GM23338 (cell line): Measurements from ENCODE around the gene SORL1.

Source experiments
- CREB1 ChIP-seq: fragments of 250-450 bp; sonication (Bioruptor Pico); IDR thresholded peaks from 2 replicates; pipeline ENCODE4 v1.5.0; 2020; ENCODE audit warnings: low read depth, mild to moderate bottlenecking, moderate library complexity
- EZH2 ChIP-seq: fragments of 200-600 bp; sonication (generic); IDR thresholded peaks from one replicate; pipeline ENCODE4 v1.8.0; 2017; ENCODE audit warnings: antibody characterized with exemption, mild to moderate bottlenecking, low read depth; ENCODE audit not compliant: unreplicated experiment
- EZH2phosphoT487 ChIP-seq: fragments of 200-600 bp; sonication (generic); IDR thresholded peaks from one replicate; pipeline ENCODE4 v1.8.1; 2018; ENCODE audit warnings: antibody characterized with exemption; ENCODE audit not compliant: unreplicated experiment
- JUNB ChIP-seq: IDR thresholded peaks from one replicate; pipeline ENCODE4 v1.6.1; 2016; ENCODE audit warnings: antibody characterized with exemption; ENCODE audit not compliant: unreplicated experiment
- NANOG ChIP-seq: IDR thresholded peaks from 2 replicates; pipeline ENCODE4 v1.6.1; 2016; ENCODE audit warnings: antibody characterized with exemption, borderline replicate concordance
- POLR2AphosphoS5 ChIP-seq: IDR thresholded peaks from 2 replicates; pipeline ENCODE4 v1.6.1; 2016; ENCODE audit warnings: antibody characterized with exemption, low read depth
- STAT1 ChIP-seq: IDR thresholded peaks from one replicate; pipeline ENCODE4 v1.6.1; 2016; ENCODE audit warnings: antibody characterized with exemption; ENCODE audit not compliant: unreplicated experiment
- ZNF114 ChIP-seq: fragments of 250-450 bp; sonication (Bioruptor Pico); IDR thresholded peaks from 2 replicates; pipeline ENCODE4 v1.5.0; 2020; ENCODE audit warnings: mild to moderate bottlenecking, moderate library complexity
- ZNF331 ChIP-seq: fragments of 250-450 bp; sonication (Bioruptor Pico); IDR thresholded peaks from 2 replicates; pipeline ENCODE4 v1.5.0; 2020; ENCODE audit warnings: low read depth, mild to moderate bottlenecking, moderate library complexity
- TF ChIP-seq, protein P1 (sequence below), 2 experiments: fragments of 200-600 bp in 1 of 2; sonication (generic) in 1 of 2; conservative IDR thresholded peaks; 2 replicates each; pipeline versions ENCODE4 v1.5.1 to v1.6.1; 2016 to 2017; ENCODE audit warnings: antibody characterized with exemption in 2 of 2, low read depth in 2 of 2, mild to moderate bottlenecking in 2 of 2, moderate library complexity in 1 of 2
- TF ChIP-seq, protein P2 (sequence below): IDR thresholded peaks from one replicate; pipeline ENCODE4 v1.6.1; 2018; ENCODE audit warnings: antibody characterized with exemption; ENCODE audit not compliant: unreplicated experiment
- TF ChIP-seq, protein P3 (sequence below): fragments of 250-450 bp; sonication (Bioruptor Pico); IDR thresholded peaks from 2 replicates; pipeline ENCODE4 v1.5.0; 2020; ENCODE audit warnings: mild to moderate bottlenecking, moderate library complexity
- TF ChIP-seq, protein P4 (sequence below): IDR thresholded peaks from 2 replicates; pipeline ENCODE4 v1.6.1; 2016; ENCODE audit warnings: antibody characterized with exemption

GRCh38 chr11:121586750-121587149 is 134.6 kb downstream of the SORL1 start:
- TF ChIP-seq, protein P1, sequence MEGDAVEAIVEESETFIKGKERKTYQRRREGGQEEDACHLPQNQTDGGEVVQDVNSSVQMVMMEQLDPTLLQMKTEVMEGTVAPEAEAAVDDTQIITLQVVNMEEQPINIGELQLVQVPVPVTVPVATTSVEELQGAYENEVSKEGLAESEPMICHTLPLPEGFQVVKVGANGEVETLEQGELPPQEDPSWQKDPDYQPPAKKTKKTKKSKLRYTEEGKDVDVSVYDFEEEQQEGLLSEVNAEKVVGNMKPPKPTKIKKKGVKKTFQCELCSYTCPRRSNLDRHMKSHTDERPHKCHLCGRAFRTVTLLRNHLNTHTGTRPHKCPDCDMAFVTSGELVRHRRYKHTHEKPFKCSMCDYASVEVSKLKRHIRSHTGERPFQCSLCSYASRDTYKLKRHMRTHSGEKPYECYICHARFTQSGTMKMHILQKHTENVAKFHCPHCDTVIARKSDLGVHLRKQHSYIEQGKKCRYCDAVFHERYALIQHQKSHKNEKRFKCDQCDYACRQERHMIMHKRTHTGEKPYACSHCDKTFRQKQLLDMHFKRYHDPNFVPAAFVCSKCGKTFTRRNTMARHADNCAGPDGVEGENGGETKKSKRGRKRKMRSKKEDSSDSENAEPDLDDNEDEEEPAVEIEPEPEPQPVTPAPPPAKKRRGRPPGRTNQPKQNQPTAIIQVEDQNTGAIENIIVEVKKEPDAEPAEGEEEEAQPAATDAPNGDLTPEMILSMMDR (conservative IDR thresholded peaks at IDR 0.05; ENCODE audit: low read depth in 2 of 2), result no peak
- TF ChIP-seq, protein P2, sequence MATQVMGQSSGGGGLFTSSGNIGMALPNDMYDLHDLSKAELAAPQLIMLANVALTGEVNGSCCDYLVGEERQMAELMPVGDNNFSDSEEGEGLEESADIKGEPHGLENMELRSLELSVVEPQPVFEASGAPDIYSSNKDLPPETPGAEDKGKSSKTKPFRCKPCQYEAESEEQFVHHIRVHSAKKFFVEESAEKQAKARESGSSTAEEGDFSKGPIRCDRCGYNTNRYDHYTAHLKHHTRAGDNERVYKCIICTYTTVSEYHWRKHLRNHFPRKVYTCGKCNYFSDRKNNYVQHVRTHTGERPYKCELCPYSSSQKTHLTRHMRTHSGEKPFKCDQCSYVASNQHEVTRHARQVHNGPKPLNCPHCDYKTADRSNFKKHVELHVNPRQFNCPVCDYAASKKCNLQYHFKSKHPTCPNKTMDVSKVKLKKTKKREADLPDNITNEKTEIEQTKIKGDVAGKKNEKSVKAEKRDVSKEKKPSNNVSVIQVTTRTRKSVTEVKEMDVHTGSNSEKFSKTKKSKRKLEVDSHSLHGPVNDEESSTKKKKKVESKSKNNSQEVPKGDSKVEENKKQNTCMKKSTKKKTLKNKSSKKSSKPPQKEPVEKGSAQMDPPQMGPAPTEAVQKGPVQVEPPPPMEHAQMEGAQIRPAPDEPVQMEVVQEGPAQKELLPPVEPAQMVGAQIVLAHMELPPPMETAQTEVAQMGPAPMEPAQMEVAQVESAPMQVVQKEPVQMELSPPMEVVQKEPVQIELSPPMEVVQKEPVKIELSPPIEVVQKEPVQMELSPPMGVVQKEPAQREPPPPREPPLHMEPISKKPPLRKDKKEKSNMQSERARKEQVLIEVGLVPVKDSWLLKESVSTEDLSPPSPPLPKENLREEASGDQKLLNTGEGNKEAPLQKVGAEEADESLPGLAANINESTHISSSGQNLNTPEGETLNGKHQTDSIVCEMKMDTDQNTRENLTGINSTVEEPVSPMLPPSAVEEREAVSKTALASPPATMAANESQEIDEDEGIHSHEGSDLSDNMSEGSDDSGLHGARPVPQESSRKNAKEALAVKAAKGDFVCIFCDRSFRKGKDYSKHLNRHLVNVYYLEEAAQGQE, result no peak
- TF ChIP-seq POLR2AphosphoS5 (no peak), EZH2phosphoT487 (no peak), CREB1 (CRISPR knock-in tag) (no peak), EZH2 (no peak), JUNB (no peak), STAT1 (no peak), NANOG (no peak), ZNF331 (CRISPR knock-in tag) (no peak), ZNF114 (no peak)
- TF ChIP-seq, protein P3, sequence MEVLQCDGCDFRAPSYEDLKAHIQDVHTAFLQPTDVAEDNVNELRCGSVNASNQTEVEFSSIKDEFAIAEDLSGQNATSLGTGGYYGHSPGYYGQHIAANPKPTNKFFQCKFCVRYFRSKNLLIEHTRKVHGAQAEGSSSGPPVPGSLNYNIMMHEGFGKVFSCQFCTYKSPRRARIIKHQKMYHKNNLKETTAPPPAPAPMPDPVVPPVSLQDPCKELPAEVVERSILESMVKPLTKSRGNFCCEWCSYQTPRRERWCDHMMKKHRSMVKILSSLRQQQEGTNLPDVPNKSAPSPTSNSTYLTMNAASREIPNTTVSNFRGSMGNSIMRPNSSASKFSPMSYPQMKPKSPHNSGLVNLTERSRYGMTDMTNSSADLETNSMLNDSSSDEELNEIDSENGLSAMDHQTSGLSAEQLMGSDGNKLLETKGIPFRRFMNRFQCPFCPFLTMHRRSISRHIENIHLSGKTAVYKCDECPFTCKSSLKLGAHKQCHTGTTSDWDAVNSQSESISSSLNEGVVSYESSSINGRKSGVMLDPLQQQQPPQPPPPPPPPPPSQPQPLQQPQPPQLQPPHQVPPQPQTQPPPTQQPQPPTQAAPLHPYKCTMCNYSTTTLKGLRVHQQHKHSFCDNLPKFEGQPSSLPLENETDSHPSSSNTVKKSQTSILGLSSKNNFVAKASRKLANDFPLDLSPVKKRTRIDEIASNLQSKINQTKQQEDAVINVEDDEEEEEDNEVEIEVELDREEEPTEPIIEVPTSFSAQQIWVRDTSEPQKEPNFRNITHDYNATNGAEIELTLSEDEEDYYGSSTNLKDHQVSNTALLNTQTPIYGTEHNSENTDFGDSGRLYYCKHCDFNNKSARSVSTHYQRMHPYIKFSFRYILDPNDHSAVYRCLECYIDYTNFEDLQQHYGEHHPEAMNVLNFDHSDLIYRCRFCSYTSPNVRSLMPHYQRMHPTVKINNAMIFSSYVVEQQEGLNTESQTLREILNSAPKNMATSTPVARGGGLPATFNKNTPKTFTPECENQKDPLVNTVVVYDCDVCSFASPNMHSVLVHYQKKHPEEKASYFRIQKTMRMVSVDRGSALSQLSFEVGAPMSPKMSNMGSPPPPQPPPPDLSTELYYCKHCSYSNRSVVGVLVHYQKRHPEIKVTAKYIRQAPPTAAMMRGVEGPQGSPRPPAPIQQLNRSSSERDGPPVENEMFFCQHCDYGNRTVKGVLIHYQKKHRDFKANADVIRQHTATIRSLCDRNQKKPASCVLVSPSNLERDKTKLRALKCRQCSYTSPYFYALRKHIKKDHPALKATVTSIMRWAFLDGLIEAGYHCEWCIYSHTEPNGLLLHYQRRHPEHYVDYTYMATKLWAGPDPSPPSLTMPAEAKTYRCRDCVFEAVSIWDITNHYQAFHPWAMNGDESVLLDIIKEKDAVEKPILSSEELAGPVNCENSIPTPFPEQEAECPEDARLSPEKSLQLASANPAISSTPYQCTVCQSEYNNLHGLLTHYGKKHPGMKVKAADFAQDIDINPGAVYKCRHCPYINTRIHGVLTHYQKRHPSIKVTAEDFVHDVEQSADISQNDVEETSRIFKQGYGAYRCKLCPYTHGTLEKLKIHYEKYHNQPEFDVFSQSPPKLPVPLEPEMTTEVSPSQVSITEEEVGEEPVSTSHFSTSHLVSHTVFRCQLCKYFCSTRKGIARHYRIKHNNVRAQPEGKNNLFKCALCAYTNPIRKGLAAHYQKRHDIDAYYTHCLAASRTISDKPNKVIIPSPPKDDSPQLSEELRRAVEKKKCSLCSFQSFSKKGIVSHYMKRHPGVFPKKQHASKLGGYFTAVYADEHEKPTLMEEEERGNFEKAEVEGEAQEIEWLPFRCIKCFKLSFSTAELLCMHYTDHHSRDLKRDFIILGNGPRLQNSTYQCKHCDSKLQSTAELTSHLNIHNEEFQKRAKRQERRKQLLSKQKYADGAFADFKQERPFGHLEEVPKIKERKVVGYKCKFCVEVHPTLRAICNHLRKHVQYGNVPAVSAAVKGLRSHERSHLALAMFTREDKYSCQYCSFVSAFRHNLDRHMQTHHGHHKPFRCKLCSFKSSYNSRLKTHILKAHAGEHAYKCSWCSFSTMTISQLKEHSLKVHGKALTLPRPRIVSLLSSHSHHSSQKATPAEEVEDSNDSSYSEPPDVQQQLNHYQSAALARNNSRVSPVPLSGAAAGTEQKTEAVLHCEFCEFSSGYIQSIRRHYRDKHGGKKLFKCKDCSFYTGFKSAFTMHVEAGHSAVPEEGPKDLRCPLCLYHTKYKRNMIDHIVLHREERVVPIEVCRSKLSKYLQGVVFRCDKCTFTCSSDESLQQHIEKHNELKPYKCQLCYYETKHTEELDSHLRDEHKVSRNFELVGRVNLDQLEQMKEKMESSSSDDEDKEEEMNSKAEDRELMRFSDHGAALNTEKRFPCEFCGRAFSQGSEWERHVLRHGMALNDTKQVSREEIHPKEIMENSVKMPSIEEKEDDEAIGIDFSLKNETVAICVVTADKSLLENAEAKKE (CRISPR knock-in tag), result no peak
- TF ChIP-seq, protein P4, sequence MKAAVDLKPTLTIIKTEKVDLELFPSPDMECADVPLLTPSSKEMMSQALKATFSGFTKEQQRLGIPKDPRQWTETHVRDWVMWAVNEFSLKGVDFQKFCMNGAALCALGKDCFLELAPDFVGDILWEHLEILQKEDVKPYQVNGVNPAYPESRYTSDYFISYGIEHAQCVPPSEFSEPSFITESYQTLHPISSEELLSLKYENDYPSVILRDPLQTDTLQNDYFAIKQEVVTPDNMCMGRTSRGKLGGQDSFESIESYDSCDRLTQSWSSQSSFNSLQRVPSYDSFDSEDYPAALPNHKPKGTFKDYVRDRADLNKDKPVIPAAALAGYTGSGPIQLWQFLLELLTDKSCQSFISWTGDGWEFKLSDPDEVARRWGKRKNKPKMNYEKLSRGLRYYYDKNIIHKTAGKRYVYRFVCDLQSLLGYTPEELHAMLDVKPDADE, result no peak
